Heart left ventricle (tissue), 16 donors: ENCODE measurements around the gene GLMP. TPM values are rescaled to one million over a fixed set of nuclear protein-coding genes. Genes with fewer than 3 reads are reported as not detected.

Experiments used
- ATAC-seq, 4 donors: fragments of 200-7000 bp; cut with Tn5 transposase; one replicate each; pipeline ENCODE4 v1.9.1; 2020 to 2022; ENCODE audit warnings: moderate library complexity in 4 of 4, mild to moderate bottlenecking in 3 of 4, moderate number of reproducible peaks in 1 of 4
- DNase-seq, 5 donors: peaks; one replicate each; pipeline ENCODE4 v3.0.0-alpha.2; 2020
- H3K27ac ChIP-seq, 12 donors: fragments of 200-600 bp; sonication (generic) in 4 of 12; one replicate each; pipeline versions ENCODE4 v1.5.0 to v1.8.0; 2016 to 2022; ENCODE audit warnings: mild to moderate bottlenecking in 2 of 12
- H3K27me3 ChIP-seq, 9 donors: fragments of 200-600 bp; sonication (generic) in 2 of 9; one replicate each; pipeline versions ENCODE4 v1.5.1 to v1.8.0; 2016 to 2022; ENCODE audit warnings: mild to moderate bottlenecking in 3 of 9
- H3K36me3 ChIP-seq, 9 donors: fragments of 200-600 bp; sonication (generic) in 2 of 9; one replicate each; pipeline versions ENCODE4 v1.5.0 to v1.8.0; 2018 to 2022; ENCODE audit warnings: mild to moderate bottlenecking in 2 of 9
- H3K4me1 ChIP-seq, 12 donors: fragments of 200-600 bp; sonication (generic) in 4 of 12; one replicate each; pipeline versions ENCODE4 v1.5.0 to v1.8.0; 2016 to 2022; ENCODE audit warnings: mild to moderate bottlenecking in 3 of 12
- H3K4me3 ChIP-seq, 12 donors: fragments of 200-600 bp; sonication (generic) in 4 of 12; one replicate each; pipeline versions ENCODE4 v1.5.0 to v1.8.0; 2017 to 2022; ENCODE audit warnings: mild to moderate bottlenecking in 9 of 12, moderate library complexity in 4 of 12
- H3K9me3 ChIP-seq, 12 donors: fragments of 200-600 bp; sonication (generic) in 4 of 12; one replicate each; pipeline versions ENCODE4 v1.5.0 to v1.8.0; 2016 to 2022; ENCODE audit warnings: mild to moderate bottlenecking in 1 of 12
- CTCF ChIP-seq, 12 donors: fragments of 200-600 bp; sonication (generic) in 4 of 12; IDR thresholded peaks; one replicate each; pipeline versions ENCODE4 v1.5.0 to v1.8.0; 2018 to 2022; ENCODE audit warnings: antibody characterized with exemption in 12 of 12, mild to moderate bottlenecking in 5 of 12
- POLR2A ChIP-seq, 2 donors: fragments of 450-650 bp; IDR thresholded peaks; one replicate each; pipeline ENCODE4 v1.6.1; 2017; ENCODE audit warnings: antibody characterized with exemption in 2 of 2, mild to moderate bottlenecking in 2 of 2, moderate library complexity in 2 of 2
- WGBS, 4 donors: extraction: QIAGEN DNeasy Blood & Tissue Kit in 2 of 4; methylation state at CpG; one replicate each; pipeline versions ENCODE4 v1.1.5 to v1.1.7; 2013 to 2018; 5-methylcytosine and 5-hydroxymethylcytosine counted together
- intact Hi-C, 10 donors: fragments of 100-400 bp; cut with DNase I; formaldehyde crosslinking; loops; one replicate each; pipeline versions ENCODE4 v1.11.1 to v1.14.2; 2022
- polyA plus RNA-seq, 2 donors: library from polyadenylated mRNA; stranded (reverse); fragments of 200-250 nt; gene quantifications; one replicate each; pipeline ENCODE4 v1.2.3, GENCODE V29; 2013
- total RNA-seq, 9 donors: library from RNA; depleted of rRNA in 2 of 9; stranded (reverse); fragments of >200 nt in 2 of 9; fragmentation: NEBNext Ultra II Directional in 3 of 9; extraction: Animal tissue kit (Norgen Biotek cat#: 25700) in 3 of 9; gene quantifications; one replicate each; pipeline versions ENCODE4 v1.1.0 to v1.2.4, GENCODE V29; 2016 to 2023
- donor health status: ischemic (EF 13 %, LVEDD 7.1; RV severe dilation, severe dysfunction).
- donor health status: healthy with polysubstance abuse.
- donor health status: DM: no; HTN: yes; CAD: no.
- donor health status: DM: no; HTN: no; CAD: no.
- donor health status: ischemic (EF 25% LVEDD 6.9; RV normal size, moderate dysfunction).
- donor health status: ischemic (EF 25% LVEDD 5.7; RV mildly dilated, moderate dysfunction).
- donor health status: healthy.
- donor health status: DM: yes; HTN: yes; CAD: no.
- donor health status: ischemic (EF 35%, LVEDD 5.7; RV mildly dilated, moderate dysfunction).
- donor health status: nonischemic (EF 11% LVEDD 7.7; RV severe dilation, severe dysfunction).
- donor health status: DM: yes; HTN: yes; CAD: no.
- donor health status: PGD.
- donor health status: ischemic (EF 29% LVEDD 5.4; RV normal size, mild dysfunction).
- donor health status: nonischemic (EF 23%, LVEDD 6.1; RV moderate dilation, normal function).

GLMP gene
- total and polyA plus RNA-seq, 11 donors = 9.1 to 63.8 (median 16.0) TPM

DNA sequence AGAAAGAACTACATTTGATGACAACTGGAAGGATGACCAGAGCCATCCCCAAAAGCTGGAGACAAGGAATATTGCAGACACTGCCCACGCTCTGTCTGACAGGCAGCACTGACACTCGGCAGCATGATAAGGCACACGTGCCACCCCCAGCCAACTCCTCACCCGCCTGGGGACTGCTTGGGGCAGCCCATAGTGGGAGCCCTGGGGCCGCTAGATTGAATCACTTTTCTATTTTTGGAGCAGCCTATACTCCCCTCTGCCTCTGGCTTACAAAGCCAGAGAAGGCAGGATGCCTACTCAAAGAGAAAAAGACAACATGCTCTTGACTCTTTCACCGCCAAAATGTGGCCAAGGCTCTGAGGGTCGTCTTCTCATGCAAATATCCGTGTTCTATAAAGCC, 14.2 kb downstream of the GLMP start:
- Histone ChIP-seq H3K4me3 (peak overlapping the region; percentile 68 to 100 (median 84)), H3K36me3 (peaks cover 0 to 42% (median 30%) of the 10 kb centered on the region in 9 donors), H3K9me3 (no peaks in the 10 kb centered on the region), H3K27ac (peak overlapping the region; percentile 27 to 98 (median 92)), H3K27me3 (no peaks in the 10 kb centered on the region), H3K4me1 (peaks cover 5 to 69% (median 30%) of the 10 kb centered on the region in 12 donors)
- DNase-seq (peak in 4 of 5 donors; percentile 71 to 88 (median 82)), ATAC-seq (peak; percentile 81 to 92 (median 85))
- intact Hi-C loops = no loop called here
- TF ChIP-seq POLR2A (IDR thresholded peaks at IDR 0.05) (peak in 1 of 2 donors; percentile 44), CTCF (IDR thresholded peaks at IDR 0.05) (peak in 2 of 12 donors; percentile 28 to 29)
- WGBS, 4 donors = 14 to 19% (median 18%) methylated on average over 8 of the region's 8 CpGs

DNA sequence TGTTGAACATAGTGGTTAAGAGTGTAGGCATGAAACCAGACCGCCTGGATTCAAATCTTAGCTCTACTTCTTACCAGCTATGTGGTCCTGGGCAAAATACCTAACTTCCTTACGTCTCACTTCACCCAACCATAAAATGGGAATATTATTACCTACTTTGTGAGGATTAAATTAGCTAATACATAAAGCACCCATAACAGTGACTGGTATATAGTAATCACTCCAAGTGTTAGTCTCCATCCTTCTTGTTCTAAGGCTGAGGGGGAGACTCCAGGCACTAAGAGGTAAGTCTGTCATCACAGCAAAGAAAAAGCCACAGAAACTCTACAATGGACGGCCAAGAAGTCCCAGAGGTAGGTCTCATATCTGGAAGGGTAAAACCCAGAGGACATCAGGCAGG, 15.6 kb downstream of the GLMP start:
- intact Hi-C loops = no loop called here
- Histone ChIP-seq H3K4me1 (peaks cover 5 to 69% (median 30%) of the 10 kb centered on the region in 12 donors), H3K9me3 (no peaks in the 10 kb centered on the region), H3K27me3 (no peaks in the 10 kb centered on the region), H3K4me3 (no peak overlapping the region), H3K27ac (no peak overlapping the region), H3K36me3 (peaks cover 0 to 56% (median 41%) of the 10 kb centered on the region in 9 donors)
- WGBS, 4 donors = 86 to 96% (median 93%) methylated on average over 3 of the region's 3 CpGs
- TF ChIP-seq CTCF (IDR thresholded peaks at IDR 0.05) (no peak), POLR2A (IDR thresholded peaks at IDR 0.05) (no peak)
- no peak for ATAC-seq
- no peak for DNase-seq

GRCh38 chr1:156276966-156277381, 18.5 kb downstream of the GLMP start:
- no peak overlapping the region for H3K4me3 ChIP-seq
- peaks cover 5 to 52% (median 20%) of the 10 kb centered on the region in 12 donors for H3K4me1 ChIP-seq
- intact Hi-C loops = no loop called here
- H3K27ac ChIP-seq = peak overlapping the region in 1 of 12 donors; percentile 59
- ATAC-seq (no peak), DNase-seq (no peak)
- TF ChIP-seq POLR2A (IDR thresholded peaks at IDR 0.05) = no peak
- TF ChIP-seq CTCF (IDR thresholded peaks at IDR 0.05) = no peak
- no peaks in the 10 kb centered on the region for H3K27me3 ChIP-seq
- H3K36me3 ChIP-seq = peaks cover 0 to 85% (median 70%) of the 10 kb centered on the region in 9 donors
- 67 to 88% (median 83%) methylated on average over 6 of the region's 6 CpGs for WGBS, 4 donors
- H3K9me3 ChIP-seq = no peaks in the 10 kb centered on the region

DNA sequence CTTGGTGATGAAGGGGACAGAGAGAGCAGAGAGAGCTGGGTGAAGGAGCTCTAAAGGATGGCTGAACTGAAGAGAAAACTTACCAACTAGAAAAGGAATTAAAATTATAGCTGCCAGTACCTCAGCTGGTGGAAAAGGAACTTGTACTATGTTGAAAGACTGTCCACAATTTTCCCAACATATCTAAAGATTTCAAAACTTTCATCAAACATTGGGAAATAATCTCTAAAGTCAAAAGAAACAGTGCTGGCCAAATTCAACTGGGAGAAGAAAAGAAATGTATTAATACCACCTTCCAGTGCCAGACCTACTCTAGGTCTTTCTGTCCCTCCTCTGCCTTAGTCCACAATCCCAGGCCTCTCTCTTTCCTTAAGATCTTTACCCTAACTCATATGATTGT, 18.9 kb downstream of the GLMP start:
- Histone ChIP-seq H3K36me3 (peaks cover 0 to 89% (median 74%) of the 10 kb centered on the region in 9 donors), H3K9me3 (no peaks in the 10 kb centered on the region), H3K4me1 (peaks cover 3 to 48% (median 16%) of the 10 kb centered on the region in 12 donors), H3K4me3 (no peak overlapping the region), H3K27ac (peak overlapping the region in 1 of 12 donors; percentile 59), H3K27me3 (no peaks in the 10 kb centered on the region)
- no peak for DNase-seq
- ATAC-seq = no peak
- intact Hi-C loops = no loop called here
- TF ChIP-seq CTCF (IDR thresholded peaks at IDR 0.05) = no peak
- no peak for TF ChIP-seq POLR2A (IDR thresholded peaks at IDR 0.05)
